Nephron (organoid): ENCODE data around the gene GLUL.
A peak's percentile ranks its signal among the peaks of the same experiment; 100 is the strongest.

Source experiments
- H3K27ac Mint-ChIP-seq, 3 experiments: 2 replicates each; pipeline ENCODE4 v1.8.0; 2020; ENCODE audit warnings: mixed read lengths in 3 of 3, mild to moderate bottlenecking in 2 of 3, moderate library complexity in 1 of 3
- H3K27me3 Mint-ChIP-seq: 2 replicates; pipeline ENCODE4 v1.8.0; 2021; ENCODE audit warnings: low read depth, mild to moderate bottlenecking, moderate library complexity, mixed read lengths
- H3K36me3 Mint-ChIP-seq: 2 replicates; pipeline ENCODE4 v1.8.0; 2020; ENCODE audit warnings: low read depth, mixed read lengths
- H3K4me1 Mint-ChIP-seq: 2 replicates; pipeline ENCODE4 v1.8.0; 2020; ENCODE audit warnings: mixed read lengths
- H3K4me3 Mint-ChIP-seq, 3 experiments: 2 replicates each; pipeline ENCODE4 v1.8.0; 2020; ENCODE audit warnings: mild to moderate bottlenecking in 3 of 3, mixed read lengths in 3 of 3, moderate library complexity in 2 of 3
- H3K9me3 Mint-ChIP-seq: 2 replicates; pipeline ENCODE4 v1.8.0; 2020; ENCODE audit warnings: mixed read lengths
- CTCF ChIP-seq, 3 experiments: fragments of 200-600 bp; sonication (generic); IDR thresholded peaks; one replicate each; pipeline ENCODE4 v1.5.0; 2021; ENCODE audit warnings: antibody characterized with exemption in 3 of 3; ENCODE audit not compliant: unreplicated experiment in 3 of 3

Gene GLUL

GRCh38 chr1:182428043-182428442, 36.5 kb upstream of the GLUL start:
- H3K4me1 Mint-ChIP-seq, result no peaks in the 10 kb centered on the region
- H3K27ac Mint-ChIP-seq, result no peak overlapping the region
- H3K4me3 Mint-ChIP-seq, result no peak overlapping the region
- H3K27me3 Mint-ChIP-seq, result no peaks in the 10 kb centered on the region
- TF ChIP-seq CTCF (IDR thresholded peaks at IDR 0.05; ENCODE audit: unreplicated experiment in 3 of 3), result no peak
- no peaks in the 10 kb centered on the region for H3K9me3 Mint-ChIP-seq
- H3K36me3 Mint-ChIP-seq, result no peaks in the 10 kb centered on the region

GRCh38 chr1:182426442-182427430, 35.1 kb upstream of the GLUL start:
- Mint-ChIP-seq H3K4me3 (no peak overlapping the region), H3K27me3 (no peaks in the 10 kb centered on the region), H3K36me3 (no peaks in the 10 kb centered on the region), H3K4me1 (no peaks in the 10 kb centered on the region), H3K9me3 (no peaks in the 10 kb centered on the region), H3K27ac (no peak overlapping the region)
- TF ChIP-seq CTCF (IDR thresholded peaks at IDR 0.05; ENCODE audit: unreplicated experiment in 3 of 3), result no peak

- H3K9me3 Mint-ChIP-seq, result no peaks in the 10 kb centered on the region
- no peak for TF ChIP-seq CTCF (IDR thresholded peaks at IDR 0.05; ENCODE audit: unreplicated experiment in 3 of 3)
- H3K4me3 Mint-ChIP-seq, result no peak overlapping the region
- peaks cover 8% of the 10 kb centered on the region for H3K27me3 Mint-ChIP-seq
- H3K4me1 Mint-ChIP-seq, result no peaks in the 10 kb centered on the region
- peak overlapping the region in 1 of 3 experiments; percentile 1 for H3K27ac Mint-ChIP-seq
- no peaks in the 10 kb centered on the region for H3K36me3 Mint-ChIP-seq
Measured at GRCh38 chr1:182415789-182416188, 24.2 kb upstream of the GLUL start.

- H3K36me3 Mint-ChIP-seq, result no peaks in the 10 kb centered on the region
- H3K27ac Mint-ChIP-seq, result no peak overlapping the region
- H3K4me3 Mint-ChIP-seq, result no peak overlapping the region
- no peaks in the 10 kb centered on the region for H3K4me1 Mint-ChIP-seq
- H3K9me3 Mint-ChIP-seq, result no peaks in the 10 kb centered on the region
- no peak for TF ChIP-seq CTCF (IDR thresholded peaks at IDR 0.05; ENCODE audit: unreplicated experiment in 3 of 3)
- peaks cover 9% of the 10 kb centered on the region for H3K27me3 Mint-ChIP-seq
Measured at GRCh38 chr1:182413969-182414368, 22.4 kb upstream of the GLUL start.

- H3K27me3 Mint-ChIP-seq, result peaks cover 7% of the 10 kb centered on the region
- TF ChIP-seq CTCF (IDR thresholded peaks at IDR 0.05; ENCODE audit: unreplicated experiment in 3 of 3), result no peak
- no peak overlapping the region for H3K4me3 Mint-ChIP-seq
- no peak overlapping the region for H3K27ac Mint-ChIP-seq
- no peaks in the 10 kb centered on the region for H3K9me3 Mint-ChIP-seq
- H3K36me3 Mint-ChIP-seq, result no peaks in the 10 kb centered on the region
- H3K4me1 Mint-ChIP-seq, result no peaks in the 10 kb centered on the region
Measured at GRCh38 chr1:182413486-182413885, 21.9 kb upstream of the GLUL start.
